ENCODE data around the gene RASEF.

DNA sequence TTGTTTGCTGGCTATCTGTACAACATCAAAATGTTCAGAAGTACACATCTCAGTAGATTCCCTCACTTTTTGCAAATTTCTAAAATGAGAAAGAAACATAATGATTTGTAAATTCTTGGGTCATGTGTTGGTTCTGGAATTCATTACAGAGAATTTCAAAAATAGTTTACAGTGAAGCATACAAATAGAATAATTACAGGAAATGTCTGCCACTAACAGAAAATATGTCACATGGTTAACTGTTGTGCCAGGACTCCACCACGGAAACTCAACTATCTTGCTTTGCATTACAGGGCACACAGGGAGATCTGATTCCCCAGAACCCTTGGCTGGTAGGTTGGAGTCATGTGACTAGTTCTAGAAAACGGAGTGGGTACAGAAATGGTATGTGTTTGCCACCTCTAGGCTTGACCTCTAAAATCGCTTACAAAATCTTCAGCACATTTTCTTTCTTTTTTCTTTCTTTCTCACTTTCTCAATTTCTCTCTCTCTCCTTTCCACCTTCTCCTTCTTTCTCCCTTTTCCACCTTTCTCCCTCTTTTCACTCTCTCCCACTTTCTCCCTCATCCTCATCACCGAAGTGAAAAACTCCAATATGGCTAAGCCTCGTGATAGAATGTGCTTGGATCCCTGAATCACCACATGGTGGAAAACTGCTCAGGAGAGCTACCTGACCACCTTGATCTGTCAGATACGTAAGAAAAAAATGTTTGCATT lies 32.4 kb downstream of the RASEF start:
- TF ChIP-seq, protein P1, sequence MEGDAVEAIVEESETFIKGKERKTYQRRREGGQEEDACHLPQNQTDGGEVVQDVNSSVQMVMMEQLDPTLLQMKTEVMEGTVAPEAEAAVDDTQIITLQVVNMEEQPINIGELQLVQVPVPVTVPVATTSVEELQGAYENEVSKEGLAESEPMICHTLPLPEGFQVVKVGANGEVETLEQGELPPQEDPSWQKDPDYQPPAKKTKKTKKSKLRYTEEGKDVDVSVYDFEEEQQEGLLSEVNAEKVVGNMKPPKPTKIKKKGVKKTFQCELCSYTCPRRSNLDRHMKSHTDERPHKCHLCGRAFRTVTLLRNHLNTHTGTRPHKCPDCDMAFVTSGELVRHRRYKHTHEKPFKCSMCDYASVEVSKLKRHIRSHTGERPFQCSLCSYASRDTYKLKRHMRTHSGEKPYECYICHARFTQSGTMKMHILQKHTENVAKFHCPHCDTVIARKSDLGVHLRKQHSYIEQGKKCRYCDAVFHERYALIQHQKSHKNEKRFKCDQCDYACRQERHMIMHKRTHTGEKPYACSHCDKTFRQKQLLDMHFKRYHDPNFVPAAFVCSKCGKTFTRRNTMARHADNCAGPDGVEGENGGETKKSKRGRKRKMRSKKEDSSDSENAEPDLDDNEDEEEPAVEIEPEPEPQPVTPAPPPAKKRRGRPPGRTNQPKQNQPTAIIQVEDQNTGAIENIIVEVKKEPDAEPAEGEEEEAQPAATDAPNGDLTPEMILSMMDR (IDR thresholded peaks at IDR 0.05): no peak
- no peak for TF ChIP-seq POLR2A (IDR thresholded peaks at IDR 0.05)
